Measurements from ENCODE around the gene GRK2. TPM values are rescaled to one million over a fixed set of nuclear protein-coding genes. Genes with fewer than 3 reads are reported as not detected.

Gene GRK2
- total and polyA plus RNA-seq, 11 donors: 40.1 to 107 (median 50.1) TPM

- Histone ChIP-seq H3K36me3 (peaks cover 0 to 6% (median 0%) of the 10 kb centered on the region in 9 donors), H3K4me3 (no peak overlapping the region), H3K27ac (no peak overlapping the region), H3K9me3 (no peaks in the 10 kb centered on the region), H3K27me3 (no peaks in the 10 kb centered on the region), H3K4me1 (peaks cover 0 to 27% (median 12%) of the 10 kb centered on the region in 12 donors)
- no peak for DNase-seq
- WGBS, 4 donors: 80 to 90% (median 86%) methylated on average over 9 of the region's 9 CpGs
- TF ChIP-seq CTCF (IDR thresholded peaks at IDR 0.05) (no peak), POLR2A (IDR thresholded peaks at IDR 0.05) (no peak)
- intact Hi-C loops (cut with DNase I): loop anchor here in 4 of 10 donors (5.0 to 10.0 kb wide), 2 partner anchors 231 to 233 kb away; no protein-coding TSS in a partner anchor
- ATAC-seq: no peak
Observed at GRCh38 chr11:67315325-67315909, 49.1 kb downstream of the GRK2 start.

GRCh38 chr11:67316882-67317204, 50.6 kb downstream of the GRK2 start:
- H3K9me3 ChIP-seq: no peaks in the 10 kb centered on the region
- peak overlapping the region; percentile 68 to 98 (median 95) for H3K27ac ChIP-seq
- peak overlapping the region; percentile 69 to 97 (median 84) for H3K4me3 ChIP-seq
- ATAC-seq: no peak
- H3K27me3 ChIP-seq: no peaks in the 10 kb centered on the region
- no peak for DNase-seq
- peaks cover 0 to 5% (median 0%) of the 10 kb centered on the region in 9 donors for H3K36me3 ChIP-seq
- 0 to 3% (median 1%) methylated on average over 10 of the region's 10 CpGs for WGBS, 4 donors
- intact Hi-C loops (cut with DNase I): loop anchor here (1.0 to 10.0 kb wide), 10 partner anchors 28 to 236 kb away; partner anchors contain the start of genes GRK2 (in 6 of the 10) and ANKRD13D (in 1 of the 10)
- TF ChIP-seq CTCF (IDR thresholded peaks at IDR 0.05) (no peak), POLR2A (IDR thresholded peaks at IDR 0.05) (no peak)
- H3K4me1 ChIP-seq: peaks cover 0 to 27% (median 12%) of the 10 kb centered on the region in 12 donors

GRCh38 chr11:67317205-67317887, 51.1 kb downstream of the GRK2 start:
- peak overlapping the region; percentile 69 to 97 (median 84) for H3K4me3 ChIP-seq
- H3K9me3 ChIP-seq: no peaks in the 10 kb centered on the region
- H3K4me1 ChIP-seq: peaks cover 0 to 26% (median 12%) of the 10 kb centered on the region in 12 donors
- peak; percentile 86 to 99 (median 97) for TF ChIP-seq CTCF (IDR thresholded peaks at IDR 0.05)
- peak in 1 of 2 donors; percentile 63 for TF ChIP-seq POLR2A (IDR thresholded peaks at IDR 0.05)
- ATAC-seq (peak; percentile 92 to 96 (median 94)), DNase-seq (peak; percentile 94 to 98 (median 96))
- peak overlapping the region; percentile 68 to 98 (median 95) for H3K27ac ChIP-seq
- no peaks in the 10 kb centered on the region for H3K27me3 ChIP-seq
- intact Hi-C loops (cut with DNase I): loop anchor here (1.0 to 10.0 kb wide), 10 partner anchors 29 to 237 kb away; partner anchors contain the start of genes GRK2 (in 6 of the 10) and ANKRD13D (in 1 of the 10)
- 0 to 1% (median 0%) methylated on average over 29 to 55 of the region's 55 CpGs for WGBS, 4 donors
- H3K36me3 ChIP-seq: peaks cover 0 to 5% (median 0%) of the 10 kb centered on the region in 9 donors

Data from heart left ventricle (tissue), 16 donors.